ENCODE data around the gene IL17F. TPM values are rescaled to one million over a fixed set of nuclear protein-coding genes. Genes with fewer than 3 reads are reported as not detected.

Gene IL17F
- total RNA-seq, 6 experiments from 2014 or later = not detected

GRCh38 chr6:52216932-52217575 is 27.2 kb downstream of the IL17F start:
- TF ChIP-seq CTCF (IDR thresholded peaks at IDR 0.05) = no peak
- peaks cover 12% of the 10 kb centered on the region for H3K27me3 Mint-ChIP-seq (ENCODE audit: insufficient read depth)
- DNase-seq = no peak
- no peak overlapping the region for H3K4me3 Mint-ChIP-seq
- no peaks in the 10 kb centered on the region for H3K4me1 Mint-ChIP-seq (ENCODE audit: low read depth)
- H3K36me3 Mint-ChIP-seq (ENCODE audit: low read depth) = no peaks in the 10 kb centered on the region
- no peaks in the 10 kb centered on the region for H3K9me3 Mint-ChIP-seq
- no peak overlapping the region for H3K27ac Mint-ChIP-seq

- DNase-seq = no peak
- no peaks in the 10 kb centered on the region for H3K9me3 Mint-ChIP-seq
- no peak for TF ChIP-seq CTCF (IDR thresholded peaks at IDR 0.05)
- no peak overlapping the region for H3K27ac Mint-ChIP-seq
- H3K27me3 Mint-ChIP-seq (ENCODE audit: insufficient read depth) = peaks cover 14% of the 10 kb centered on the region
- no peaks in the 10 kb centered on the region for H3K4me1 Mint-ChIP-seq (ENCODE audit: low read depth)
- no peak overlapping the region for H3K4me3 Mint-ChIP-seq
- no peaks in the 10 kb centered on the region for H3K36me3 Mint-ChIP-seq (ENCODE audit: low read depth)
Observed at GRCh38 chr6:52215787-52216186, 28.5 kb downstream of the IL17F start.

- Mint-ChIP-seq H3K4me3 (no peak overlapping the region), H3K4me1 (ENCODE audit: low read depth) (no peaks in the 10 kb centered on the region)
Observed at GRCh38 chr6:52213127-52213526, 31.2 kb downstream of the IL17F start.

GRCh38 chr6:52210227-52210626 is 34.1 kb downstream of the IL17F start:
- H3K27ac Mint-ChIP-seq = no peak overlapping the region
- no peak overlapping the region for H3K4me3 Mint-ChIP-seq

More at GRCh38 chr6:52213127-52213526, 31.2 kb downstream of the IL17F start:
- H3K9me3 Mint-ChIP-seq = no peaks in the 10 kb centered on the region
- no peak for DNase-seq
- peaks cover 11% of the 10 kb centered on the region for H3K27me3 Mint-ChIP-seq (ENCODE audit: insufficient read depth)
- no peaks in the 10 kb centered on the region for H3K36me3 Mint-ChIP-seq (ENCODE audit: low read depth)
- H3K27ac Mint-ChIP-seq = no peak overlapping the region
- TF ChIP-seq CTCF (IDR thresholded peaks at IDR 0.05) = no peak

GRCh38 chr6:52209770-52210169 is 34.5 kb downstream of the IL17F start:
- H3K36me3 Mint-ChIP-seq (ENCODE audit: low read depth) = no peaks in the 10 kb centered on the region
- H3K4me1 Mint-ChIP-seq (ENCODE audit: low read depth) = no peaks in the 10 kb centered on the region
- H3K9me3 Mint-ChIP-seq = no peaks in the 10 kb centered on the region
- TF ChIP-seq CTCF (IDR thresholded peaks at IDR 0.05) = no peak
- H3K27me3 Mint-ChIP-seq (ENCODE audit: insufficient read depth) = peaks cover 13% of the 10 kb centered on the region
- H3K4me3 Mint-ChIP-seq = no peak overlapping the region
- no peak for DNase-seq
- H3K27ac Mint-ChIP-seq = no peak overlapping the region

More at GRCh38 chr6:52210227-52210626, 34.1 kb downstream of the IL17F start:
- no peaks in the 10 kb centered on the region for H3K9me3 Mint-ChIP-seq
- no peaks in the 10 kb centered on the region for H3K4me1 Mint-ChIP-seq (ENCODE audit: low read depth)
- H3K27me3 Mint-ChIP-seq (ENCODE audit: insufficient read depth) = peaks cover 13% of the 10 kb centered on the region
- no peak for TF ChIP-seq CTCF (IDR thresholded peaks at IDR 0.05)
- DNase-seq = no peak
- no peaks in the 10 kb centered on the region for H3K36me3 Mint-ChIP-seq (ENCODE audit: low read depth)

All from HFFc6 (cell line).